Subcutaneous abdominal adipose tissue (tissue), 5 donors: ENCODE data around the gene MAP4.

Experiments
- H3K27ac ChIP-seq: one replicate; pipeline ENCODE4 v1.7.0; 2013; ENCODE audit warnings: low read depth, mild to moderate bottlenecking, inconsistent platforms, low read length, moderate library complexity
- H3K27me3 ChIP-seq, 5 donors: one replicate each; pipeline ENCODE4 v1.7.0; 2013; ENCODE audit warnings: low read length in 5 of 5, inconsistent platforms in 1 of 5; ENCODE audit not compliant: control insufficient read depth in 5 of 5, insufficient read depth in 4 of 5
- H3K36me3 ChIP-seq, 5 donors: one replicate each; pipeline ENCODE4 v1.7.0; 2013; ENCODE audit warnings: low read length in 5 of 5; ENCODE audit not compliant: control insufficient read depth in 5 of 5, insufficient read depth in 5 of 5
- H3K4me1 ChIP-seq, 5 donors: one replicate each; pipeline ENCODE4 v1.7.0; 2013; ENCODE audit warnings: low read length in 5 of 5, mild to moderate bottlenecking in 3 of 5, moderate library complexity in 1 of 5; ENCODE audit not compliant: control insufficient read depth in 5 of 5, insufficient read depth in 5 of 5
- H3K4me3 ChIP-seq, 5 donors: one replicate each; pipeline ENCODE4 v1.7.0; 2013; ENCODE audit warnings: low read length in 5 of 5, low read depth in 1 of 5
- H3K9ac ChIP-seq, 5 donors: one replicate each; pipeline ENCODE4 v1.7.0; 2013; ENCODE audit warnings: low read length in 5 of 5, mild to moderate bottlenecking in 4 of 5, moderate library complexity in 3 of 5
- H3K9me3 ChIP-seq, 5 donors: one replicate each; pipeline ENCODE4 v1.7.0; 2013; ENCODE audit warnings: low read length in 5 of 5; ENCODE audit not compliant: control insufficient read depth in 5 of 5
- donor health status: healthy.
- donor health status: healthy.
- donor health status: healthy.
- donor health status: healthy.
- donor health status: healthy.

MAP4 gene

GRCh38 chr3:47874913-47875312 lies 141.3 kb downstream of the MAP4 start:
- H3K36me3 ChIP-seq = peaks cover 32 to 48% (median 48%) of the 10 kb centered on the region in 5 donors
- no peak overlapping the region for H3K27ac ChIP-seq
- peaks cover 0 to 10% (median 0%) of the 10 kb centered on the region in 5 donors for H3K4me1 ChIP-seq
- H3K9me3 ChIP-seq = no peaks in the 10 kb centered on the region
- H3K4me3 ChIP-seq = no peak overlapping the region
- no peak overlapping the region for H3K9ac ChIP-seq
- H3K27me3 ChIP-seq = no peaks in the 10 kb centered on the region

GRCh38 chr3:47874438-47874837 lies 141.8 kb downstream of the MAP4 start:
- peaks cover 32 to 53% (median 53%) of the 10 kb centered on the region in 5 donors for H3K36me3 ChIP-seq
- no peak overlapping the region for H3K27ac ChIP-seq
- no peaks in the 10 kb centered on the region for H3K27me3 ChIP-seq
- no peak overlapping the region for H3K4me3 ChIP-seq
- no peak overlapping the region for H3K9ac ChIP-seq
- H3K4me1 ChIP-seq = peaks cover 0 to 10% (median 0%) of the 10 kb centered on the region in 5 donors
- H3K9me3 ChIP-seq = no peaks in the 10 kb centered on the region

DNA sequence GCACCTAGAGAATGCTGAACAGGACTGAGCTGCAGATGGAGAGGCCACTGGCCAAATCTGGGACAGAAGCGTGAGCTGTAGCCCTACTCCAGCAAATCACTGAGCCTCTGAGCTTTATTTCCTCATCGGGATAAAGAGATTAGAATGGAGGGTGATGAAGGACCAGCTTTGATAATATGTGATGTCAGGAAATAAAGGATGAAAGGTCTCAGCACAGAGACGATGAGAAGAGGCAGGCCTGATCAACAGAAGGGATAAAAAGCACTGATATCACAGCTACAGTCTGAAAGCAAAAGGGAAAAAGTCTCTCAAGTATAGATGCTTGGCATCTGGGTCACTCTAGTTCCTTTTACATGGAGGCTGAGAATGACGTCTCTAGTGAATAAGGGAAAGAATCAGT lies 143.3 kb downstream of the MAP4 start:
- H3K36me3 ChIP-seq = peaks cover 37 to 68% (median 68%) of the 10 kb centered on the region in 5 donors
- no peaks in the 10 kb centered on the region for H3K27me3 ChIP-seq
- no peaks in the 10 kb centered on the region for H3K9me3 ChIP-seq
- H3K4me1 ChIP-seq = peaks cover 0 to 9% (median 0%) of the 10 kb centered on the region in 5 donors
- no peak overlapping the region for H3K9ac ChIP-seq
- no peak overlapping the region for H3K4me3 ChIP-seq
- no peak overlapping the region for H3K27ac ChIP-seq

- H3K9me3 ChIP-seq = no peaks in the 10 kb centered on the region
- peaks cover 38 to 83% (median 78%) of the 10 kb centered on the region in 5 donors for H3K36me3 ChIP-seq
- no peak overlapping the region for H3K27ac ChIP-seq
- H3K9ac ChIP-seq = no peak overlapping the region
- H3K4me3 ChIP-seq = no peak overlapping the region
- no peaks in the 10 kb centered on the region for H3K4me1 ChIP-seq
- H3K27me3 ChIP-seq = no peaks in the 10 kb centered on the region
These were observed 144.8 kb downstream of the MAP4 start for GRCh38 chr3:47871389-47871788.

- Histone ChIP-seq H3K9ac (no peak overlapping the region), H3K9me3 (no peaks in the 10 kb centered on the region), H3K27me3 (no peaks in the 10 kb centered on the region), H3K4me3 (no peak overlapping the region), H3K27ac (no peak overlapping the region), H3K4me1 (no peaks in the 10 kb centered on the region), H3K36me3 (peaks cover 38 to 89% (median 80%) of the 10 kb centered on the region in 5 donors)
These were observed 145.4 kb downstream of the MAP4 start for GRCh38 chr3:47870702-47871260.

GRCh38 chr3:47870156-47870555 lies 146.1 kb downstream of the MAP4 start:
- no peaks in the 10 kb centered on the region for H3K27me3 ChIP-seq
- H3K36me3 ChIP-seq = peaks cover 37 to 90% (median 81%) of the 10 kb centered on the region in 5 donors
- H3K9me3 ChIP-seq = no peaks in the 10 kb centered on the region
- no peaks in the 10 kb centered on the region for H3K4me1 ChIP-seq
- H3K27ac ChIP-seq = no peak overlapping the region
- H3K9ac ChIP-seq = no peak overlapping the region
- H3K4me3 ChIP-seq = no peak overlapping the region

- Histone ChIP-seq H3K4me3 (no peak overlapping the region), H3K4me1 (no peaks in the 10 kb centered on the region), H3K9me3 (no peaks in the 10 kb centered on the region), H3K9ac (no peak overlapping the region), H3K36me3 (peaks cover 31 to 96% (median 89%) of the 10 kb centered on the region in 5 donors), H3K27me3 (no peaks in the 10 kb centered on the region), H3K27ac (no peak overlapping the region)
These were observed 147.9 kb downstream of the MAP4 start for GRCh38 chr3:47868306-47868705.

GRCh38 chr3:47867451-47868044 lies 148.7 kb downstream of the MAP4 start:
- Histone ChIP-seq H3K4me1 (no peaks in the 10 kb centered on the region), H3K9me3 (no peaks in the 10 kb centered on the region), H3K27ac (no peak overlapping the region), H3K4me3 (no peak overlapping the region), H3K9ac (peak overlapping the region in 1 of 5 donors; percentile 38), H3K27me3 (no peaks in the 10 kb centered on the region), H3K36me3 (peaks cover 25 to 94% (median 86%) of the 10 kb centered on the region in 5 donors)

- H3K4me1 ChIP-seq = no peaks in the 10 kb centered on the region
- H3K36me3 ChIP-seq = peaks cover 15 to 79% (median 68%) of the 10 kb centered on the region in 5 donors
- H3K27ac ChIP-seq = no peak overlapping the region
- no peak overlapping the region for H3K9ac ChIP-seq
- H3K9me3 ChIP-seq = no peaks in the 10 kb centered on the region
- H3K27me3 ChIP-seq = no peaks in the 10 kb centered on the region
- no peak overlapping the region for H3K4me3 ChIP-seq
These were observed 151.0 kb downstream of the MAP4 start for GRCh38 chr3:47865192-47865591.

DNA sequence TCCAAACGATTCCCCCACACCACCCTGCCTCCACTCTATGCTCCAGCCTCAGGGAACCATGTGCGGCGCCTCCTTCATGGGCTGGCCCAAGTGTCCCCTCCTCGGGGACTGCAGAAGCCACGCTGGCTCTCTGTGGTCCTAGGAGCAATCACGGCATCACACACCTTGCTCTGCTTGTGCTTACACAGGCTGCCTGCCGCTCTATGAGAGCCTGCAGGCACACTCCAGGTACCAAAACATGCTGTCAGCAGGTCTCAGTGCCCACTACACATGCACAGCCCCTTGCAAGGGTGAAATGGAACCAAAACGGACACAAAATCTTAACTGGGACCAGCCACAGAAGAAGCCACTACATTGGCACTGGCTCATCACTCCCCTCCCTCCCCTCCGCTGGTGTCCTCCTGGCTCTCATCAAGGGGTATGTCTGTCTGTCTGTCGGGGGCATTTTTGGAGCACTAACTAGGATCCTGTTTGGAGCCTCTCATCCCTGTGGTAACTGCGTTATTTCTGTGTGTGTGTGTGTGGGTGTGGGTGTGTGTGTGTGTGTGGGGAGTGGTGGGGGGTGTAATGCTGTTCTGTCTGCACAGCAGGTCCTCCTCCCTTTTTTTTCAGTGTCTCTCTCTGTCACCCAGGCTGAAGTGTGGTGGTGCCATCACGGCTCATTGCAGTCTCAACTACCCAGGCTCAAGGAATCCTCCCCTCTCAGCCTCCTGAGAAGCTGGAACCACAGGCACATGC lies 152.7 kb downstream of the MAP4 start:
- Histone ChIP-seq H3K36me3 (peaks cover 11 to 76% (median 64%) of the 10 kb centered on the region in 5 donors), H3K27ac (no peak overlapping the region), H3K9me3 (no peaks in the 10 kb centered on the region), H3K27me3 (no peaks in the 10 kb centered on the region), H3K9ac (no peak overlapping the region), H3K4me1 (no peaks in the 10 kb centered on the region), H3K4me3 (no peak overlapping the region)
